HCT116 (cell line): Measurements from ENCODE around the gene RAB21.

Experiments used
- SRF ChIP-seq: IDR thresholded peaks from 2 replicates; pipeline ENCODE4 v1.6.1; 2012; ENCODE audit warnings: low read depth
- YY1 ChIP-seq: IDR thresholded peaks from 2 replicates; pipeline ENCODE4 v1.6.1; 2011; ENCODE audit warnings: low read length, low read depth, moderate library complexity, mild to moderate bottlenecking; ENCODE audit not compliant: insufficient replicate concordance; ENCODE audit errors: extremely low read depth
- TF ChIP-seq, protein P1 (sequence below), 3 experiments: fragments of 200-600 bp in 1 of 3; sonication (generic) in 1 of 3; IDR thresholded peaks in 2 of 3; conservative IDR thresholded peaks in 1 of 3; 2 replicates each; pipeline ENCODE4 v1.5.1; 2012 to 2017; ENCODE audit warnings: low read depth in 2 of 3, low read length in 2 of 3, antibody characterized with exemption in 1 of 3, borderline replicate concordance in 1 of 3, control low read depth in 1 of 3, mild to moderate bottlenecking in 1 of 3, mixed read lengths in 1 of 3, mixed run types in 1 of 3, moderate library complexity in 1 of 3; ENCODE audit not compliant: insufficient read depth in 1 of 3
- TF ChIP-seq, protein P2 (sequence below): IDR thresholded peaks from 2 replicates; pipeline ENCODE4 v1.6.1; 2011; ENCODE audit warnings: mild to moderate bottlenecking, low read length, moderate library complexity; ENCODE audit not compliant: insufficient replicate concordance; ENCODE audit errors: extremely low read depth

DNA sequence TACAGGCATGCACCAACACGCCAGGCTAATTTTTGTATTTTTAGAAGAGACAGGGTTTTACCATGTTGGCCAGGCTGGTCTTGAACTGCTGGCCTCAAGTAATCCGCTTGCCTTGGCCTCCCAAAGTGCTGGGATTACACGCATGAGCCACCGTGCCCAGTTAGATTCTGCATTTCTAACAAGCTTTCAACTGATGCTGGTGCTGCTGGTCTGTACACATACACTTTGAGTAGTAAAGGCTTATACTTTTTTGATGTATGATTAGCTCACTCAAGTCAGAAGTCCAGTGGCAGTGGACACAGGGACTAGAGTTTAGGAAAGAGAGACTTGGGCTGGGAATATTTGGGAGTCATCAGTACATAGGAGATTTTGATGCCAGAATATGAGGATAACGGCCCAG lies 82.7 kb downstream of the RAB21 start:
- TF ChIP-seq, protein P1, sequence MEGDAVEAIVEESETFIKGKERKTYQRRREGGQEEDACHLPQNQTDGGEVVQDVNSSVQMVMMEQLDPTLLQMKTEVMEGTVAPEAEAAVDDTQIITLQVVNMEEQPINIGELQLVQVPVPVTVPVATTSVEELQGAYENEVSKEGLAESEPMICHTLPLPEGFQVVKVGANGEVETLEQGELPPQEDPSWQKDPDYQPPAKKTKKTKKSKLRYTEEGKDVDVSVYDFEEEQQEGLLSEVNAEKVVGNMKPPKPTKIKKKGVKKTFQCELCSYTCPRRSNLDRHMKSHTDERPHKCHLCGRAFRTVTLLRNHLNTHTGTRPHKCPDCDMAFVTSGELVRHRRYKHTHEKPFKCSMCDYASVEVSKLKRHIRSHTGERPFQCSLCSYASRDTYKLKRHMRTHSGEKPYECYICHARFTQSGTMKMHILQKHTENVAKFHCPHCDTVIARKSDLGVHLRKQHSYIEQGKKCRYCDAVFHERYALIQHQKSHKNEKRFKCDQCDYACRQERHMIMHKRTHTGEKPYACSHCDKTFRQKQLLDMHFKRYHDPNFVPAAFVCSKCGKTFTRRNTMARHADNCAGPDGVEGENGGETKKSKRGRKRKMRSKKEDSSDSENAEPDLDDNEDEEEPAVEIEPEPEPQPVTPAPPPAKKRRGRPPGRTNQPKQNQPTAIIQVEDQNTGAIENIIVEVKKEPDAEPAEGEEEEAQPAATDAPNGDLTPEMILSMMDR (IDR thresholded peaks at IDR 0.05 in 2 of 3, conservative IDR thresholded peaks at IDR 0.05 in 1 of 3; ENCODE audit: borderline replicate concordance in 1 of 3, insufficient read depth in 1 of 3, low read depth in 2 of 3, low read length in 2 of 3), result no peak
- no peak for TF ChIP-seq YY1
- TF ChIP-seq SRF, result no peak
- TF ChIP-seq, protein P2, sequence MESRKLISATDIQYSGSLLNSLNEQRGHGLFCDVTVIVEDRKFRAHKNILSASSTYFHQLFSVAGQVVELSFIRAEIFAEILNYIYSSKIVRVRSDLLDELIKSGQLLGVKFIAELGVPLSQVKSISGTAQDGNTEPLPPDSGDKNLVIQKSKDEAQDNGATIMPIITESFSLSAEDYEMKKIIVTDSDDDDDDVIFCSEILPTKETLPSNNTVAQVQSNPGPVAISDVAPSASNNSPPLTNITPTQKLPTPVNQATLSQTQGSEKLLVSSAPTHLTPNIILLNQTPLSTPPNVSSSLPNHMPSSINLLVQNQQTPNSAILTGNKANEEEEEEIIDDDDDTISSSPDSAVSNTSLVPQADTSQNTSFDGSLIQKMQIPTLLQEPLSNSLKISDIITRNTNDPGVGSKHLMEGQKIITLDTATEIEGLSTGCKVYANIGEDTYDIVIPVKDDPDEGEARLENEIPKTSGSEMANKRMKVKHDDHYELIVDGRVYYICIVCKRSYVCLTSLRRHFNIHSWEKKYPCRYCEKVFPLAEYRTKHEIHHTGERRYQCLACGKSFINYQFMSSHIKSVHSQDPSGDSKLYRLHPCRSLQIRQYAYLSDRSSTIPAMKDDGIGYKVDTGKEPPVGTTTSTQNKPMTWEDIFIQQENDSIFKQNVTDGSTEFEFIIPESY, result no peak
